Activated CD8-positive, alpha-beta T cell treated with anti-CD3 and anti-CD28 coated beads, Interleukin-2, amount 10 ng/mL, durations not matched to agents 7 days and 5 days (primary cell): Measurements from ENCODE around the gene SP2. TPM values are rescaled to one million over a fixed set of nuclear protein-coding genes. Genes with fewer than 3 reads are reported as not detected.

Experiments used
- ATAC-seq: fragments of 150-1000 bp; cut with Tn5 transposase; one replicate; pipeline ENCODE4 v1.10.0; 2021; ENCODE audit warnings: moderate library complexity
- CTCF ChIA-PET: fragments of 350-600 bp; sonication (Branson Sonifier 250); formaldehyde crosslinking; loops from one replicate; lab custom pipeline; 2021; ENCODE audit warnings: antibody characterized with exemption; lab: Charles Lee
- POLR2A ChIA-PET: fragments of 350-600 bp; sonication (Branson Sonifier 250); formaldehyde crosslinking; loops from one replicate; lab custom pipeline; 2021; ENCODE audit warnings: antibody characterized with exemption; lab: Charles Lee
- DNase-seq: peaks from one replicate; pipeline ENCODE4 v3.0.0-alpha.2; 2020
- H3K27ac Mint-ChIP-seq: one replicate; pipeline ENCODE4 v1.8.0; 2021; ENCODE audit warnings: mild to moderate bottlenecking, mixed read lengths
- H3K27me3 Mint-ChIP-seq: one replicate; pipeline ENCODE4 v1.8.0; 2021; ENCODE audit warnings: low read depth, mixed read lengths
- H3K36me3 Mint-ChIP-seq: one replicate; pipeline ENCODE4 v1.8.0; 2021; ENCODE audit warnings: low read depth, mixed read lengths
- H3K4me1 Mint-ChIP-seq: one replicate; pipeline ENCODE4 v1.8.0; 2021; ENCODE audit warnings: low read depth, mixed read lengths
- H3K4me3 Mint-ChIP-seq: one replicate; pipeline ENCODE4 v1.8.0; 2021; ENCODE audit warnings: mild to moderate bottlenecking, mixed read lengths
- H3K9me3 Mint-ChIP-seq: one replicate; pipeline ENCODE4 v1.8.0; 2022; ENCODE audit warnings: mixed read lengths; ENCODE audit not compliant: insufficient read depth
- total RNA-seq, 2 experiments: library from RNA; stranded (reverse); gene quantifications; one replicate each; pipeline ENCODE4 v1.2.3, GENCODE V29; 2021

SP2 gene
- total RNA-seq, 2 experiments from 2014 or later = 23.7 to 24.5 TPM

GRCh38 chr17:47855737-47856136, 40.3 kb upstream of the SP2 start:
- Mint-ChIP-seq H3K36me3 (no peaks in the 10 kb centered on the region), H3K4me3 (no peak overlapping the region), H3K4me1 (peaks cover 10% of the 10 kb centered on the region), H3K9me3 (no peaks in the 10 kb centered on the region), H3K27ac (no peak overlapping the region), H3K27me3 (peaks cover 57% of the 10 kb centered on the region)
- ATAC-seq (no peak), DNase-seq (no peak)
- ChIA-PET POLR2A (interaction anchor here (1.0 kb wide), 1 partner anchor 40 kb away, joined by 5 read pairs; the partner anchor contains the start of gene SP2), CTCF (interaction anchor here (1.8 to 18.7 kb wide), 3 partner anchors 8 to 31 kb away, joined by 7 to 538 read pairs (median 14); partner anchors contain the start of genes SCRN2 and SP2)

- Mint-ChIP-seq H3K27ac (no peak overlapping the region), H3K4me1 (peaks cover 8% of the 10 kb centered on the region), H3K9me3 (no peaks in the 10 kb centered on the region), H3K36me3 (no peaks in the 10 kb centered on the region), H3K27me3 (peaks cover 54% of the 10 kb centered on the region), H3K4me3 (no peak overlapping the region)
- no peak for DNase-seq
- ATAC-seq = no peak
- ChIA-PET CTCF (interaction anchor here (2.4 to 18.7 kb wide), 3 partner anchors 9 to 30 kb away, joined by 9 to 538 read pairs (median 14); partner anchors contain the start of gene SP2), POLR2A (no interaction called here)
Observed at GRCh38 chr17:47856830-47857229, 39.2 kb upstream of the SP2 start.

- H3K27ac Mint-ChIP-seq = no peak overlapping the region
- H3K27me3 Mint-ChIP-seq = peaks cover 45% of the 10 kb centered on the region
- H3K4me1 Mint-ChIP-seq = no peaks in the 10 kb centered on the region
- ChIA-PET POLR2A (no interaction called here), CTCF (interaction anchor here (1.3 to 3.4 kb wide), 4 partner anchors 10 to 160 kb away, joined by 3 to 14 read pairs (median 8); partner anchors contain the start of gene SCRN2)
- DNase-seq = no peak
- H3K36me3 Mint-ChIP-seq = no peaks in the 10 kb centered on the region
- H3K4me3 Mint-ChIP-seq = no peak overlapping the region
- no peaks in the 10 kb centered on the region for H3K9me3 Mint-ChIP-seq
- no peak for ATAC-seq
Observed at GRCh38 chr17:47857551-47858455, 38.2 kb upstream of the SP2 start.

- Mint-ChIP-seq H3K36me3 (no peaks in the 10 kb centered on the region), H3K27ac (no peak overlapping the region), H3K27me3 (peaks cover 20% of the 10 kb centered on the region), H3K4me1 (peaks cover 4% of the 10 kb centered on the region), H3K4me3 (no peak overlapping the region), H3K9me3 (no peaks in the 10 kb centered on the region)
- ChIA-PET CTCF (interaction anchor here (1.6 to 1.7 kb wide), 2 partner anchors 18 to 110 kb away, joined by 3 to 6 read pairs; partner anchors contain the start of gene CDK5RAP3), POLR2A (no interaction called here)
- DNase-seq = no peak
- ATAC-seq = no peak
Observed at GRCh38 chr17:47860386-47860785, 35.6 kb upstream of the SP2 start.

GRCh38 chr17:47862621-47863440, 33.2 kb upstream of the SP2 start:
- Mint-ChIP-seq H3K36me3 (no peaks in the 10 kb centered on the region), H3K4me1 (peaks cover 4% of the 10 kb centered on the region), H3K27me3 (peaks cover 10% of the 10 kb centered on the region), H3K9me3 (no peaks in the 10 kb centered on the region), H3K27ac (no peak overlapping the region), H3K4me3 (no peak overlapping the region)
- ChIA-PET POLR2A (no interaction called here), CTCF (interaction anchor here (1.3 to 2.5 kb wide), 2 partner anchors 27 to 83 kb away, joined by 6 read pairs; no protein-coding TSS in a partner anchor)
- no peak for ATAC-seq
- no peak for DNase-seq

DNA sequence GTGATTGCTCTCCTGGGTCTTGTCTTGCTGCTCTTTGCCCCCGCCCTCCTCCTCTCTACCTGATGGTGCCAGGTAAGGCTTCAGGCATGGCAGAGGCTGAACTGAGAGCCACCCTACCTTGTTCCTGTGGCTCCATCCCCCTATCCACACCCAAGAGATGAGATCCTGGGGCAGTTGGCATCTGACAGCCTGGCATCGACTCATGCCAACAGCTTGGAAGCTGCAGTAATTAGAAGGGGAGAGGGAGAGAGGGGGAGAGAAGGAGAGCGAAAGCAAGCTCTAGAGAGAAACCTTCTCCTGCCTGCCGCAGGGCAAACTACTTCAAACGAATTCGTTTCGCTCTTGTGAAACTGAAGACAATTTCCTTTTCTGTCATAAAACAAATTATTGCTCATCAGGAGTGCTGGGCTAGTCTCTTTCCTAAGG, 31.2 kb upstream of the SP2 start:
- no peaks in the 10 kb centered on the region for H3K9me3 Mint-ChIP-seq
- H3K4me1 Mint-ChIP-seq = peaks cover 4% of the 10 kb centered on the region
- ATAC-seq (no peak), DNase-seq (no peak)
- ChIA-PET POLR2A (interaction anchor here (0.6 to 1.4 kb wide), 2 partner anchors 31 kb away, joined by 3 to 4 read pairs; partner anchors contain the start of gene SP2), CTCF (interaction anchor here (1.6 to 2.2 kb wide), 2 partner anchors 24 to 25 kb away, joined by 5 to 6 read pairs; partner anchors contain the start of gene SCRN2)
- no peak overlapping the region for H3K4me3 Mint-ChIP-seq
- H3K36me3 Mint-ChIP-seq = no peaks in the 10 kb centered on the region
- peaks cover 9% of the 10 kb centered on the region for H3K27me3 Mint-ChIP-seq
- no peak overlapping the region for H3K27ac Mint-ChIP-seq

DNA sequence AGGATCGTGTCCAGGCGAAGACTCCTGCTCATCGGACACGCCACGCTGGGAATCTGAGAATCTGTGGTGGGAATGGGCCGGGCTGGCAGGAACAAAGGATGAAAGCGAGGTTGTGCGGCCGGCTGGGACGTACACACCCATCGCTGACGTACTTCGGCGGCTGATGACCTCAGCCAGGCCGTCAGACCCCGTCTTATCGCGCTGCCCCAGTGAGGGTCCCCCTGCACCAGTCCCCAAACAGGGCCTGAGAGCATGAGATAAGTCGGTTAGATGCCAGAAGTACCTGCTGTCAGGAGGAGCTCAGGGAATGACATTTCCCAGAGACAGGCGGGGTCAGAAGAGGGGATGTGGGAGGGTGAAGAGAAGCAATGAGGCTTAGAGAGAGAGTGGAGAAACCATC, 29.1 kb upstream of the SP2 start:
- peaks cover 18% of the 10 kb centered on the region for H3K27me3 Mint-ChIP-seq
- no peak for DNase-seq
- no peak overlapping the region for H3K27ac Mint-ChIP-seq
- no peaks in the 10 kb centered on the region for H3K36me3 Mint-ChIP-seq
- ChIA-PET CTCF (no interaction called here), POLR2A (no interaction called here)
- H3K4me1 Mint-ChIP-seq = peaks cover 4% of the 10 kb centered on the region
- no peaks in the 10 kb centered on the region for H3K9me3 Mint-ChIP-seq
- ATAC-seq = no peak
- no peak overlapping the region for H3K4me3 Mint-ChIP-seq

DNA sequence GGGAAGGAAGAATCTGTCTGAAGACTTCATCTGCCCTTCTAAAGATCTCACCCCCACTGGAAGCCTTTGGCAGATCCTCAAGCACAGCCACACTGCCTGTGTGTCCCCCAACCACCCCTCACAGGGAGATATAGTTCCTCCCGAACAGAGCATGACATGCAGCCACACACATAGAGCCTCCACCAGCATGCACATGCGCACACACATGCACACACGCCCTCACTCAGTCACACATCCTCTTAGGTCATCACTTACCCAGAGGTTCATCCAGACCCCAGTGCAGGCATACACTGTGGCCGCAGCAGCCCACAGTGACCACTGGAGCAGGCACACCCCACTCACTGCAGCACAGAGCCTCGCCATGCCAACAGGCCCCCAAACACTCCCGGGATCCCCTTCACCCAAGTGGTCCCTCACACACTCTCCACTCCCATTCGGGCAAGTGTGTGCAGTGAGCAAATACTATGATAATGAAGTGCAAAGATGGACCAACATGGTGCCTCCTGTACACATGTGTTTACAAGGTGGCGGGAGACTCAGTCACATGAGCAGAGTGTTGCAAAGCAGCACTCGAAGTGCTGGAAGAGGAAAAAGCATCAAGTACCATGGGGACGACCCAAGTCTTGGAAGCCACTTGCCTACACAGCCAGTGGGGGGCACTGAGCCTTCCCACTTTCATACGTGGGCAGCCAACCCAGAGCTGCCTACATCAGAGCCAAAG, 28.1 kb upstream of the SP2 start:
- Mint-ChIP-seq H3K9me3 (no peaks in the 10 kb centered on the region), H3K4me1 (peaks cover 4% of the 10 kb centered on the region), H3K27me3 (peaks cover 22% of the 10 kb centered on the region), H3K27ac (no peak overlapping the region), H3K4me3 (no peak overlapping the region), H3K36me3 (no peaks in the 10 kb centered on the region)
- ATAC-seq (no peak), DNase-seq (no peak)
- CTCF ChIA-PET = no interaction called here
- POLR2A ChIA-PET = interaction anchor here (0.7 kb wide), 1 partner anchor 28 kb away, joined by 3 read pairs; no protein-coding TSS in a partner anchor

DNA sequence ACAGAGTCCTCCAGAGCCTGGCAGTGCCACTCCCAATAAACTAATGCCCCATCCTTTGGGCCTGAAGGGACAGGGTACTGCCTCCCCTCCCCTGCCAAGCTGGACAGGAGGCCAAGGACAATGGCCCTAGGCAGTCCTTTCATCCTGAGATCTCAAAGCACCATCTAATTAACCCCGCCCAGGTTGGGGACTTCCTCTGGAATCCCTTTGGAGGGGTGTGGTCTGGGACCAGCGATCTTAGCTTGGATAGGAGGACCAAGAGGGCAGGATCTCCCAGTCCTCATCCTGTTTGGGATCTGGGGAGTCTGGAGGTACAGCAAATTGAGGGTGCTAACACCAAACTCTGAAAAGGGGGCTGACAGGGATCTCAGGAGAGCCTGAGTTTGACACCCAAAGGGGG, 26.9 kb upstream of the SP2 start:
- POLR2A ChIA-PET = no interaction called here
- Mint-ChIP-seq H3K27ac (no peak overlapping the region), H3K4me3 (no peak overlapping the region), H3K27me3 (peaks cover 30% of the 10 kb centered on the region), H3K4me1 (peaks cover 4% of the 10 kb centered on the region), H3K36me3 (no peaks in the 10 kb centered on the region), H3K9me3 (no peaks in the 10 kb centered on the region)
- DNase-seq (no peak), ATAC-seq (no peak)
- CTCF ChIA-PET = interaction anchor here (0.5 kb wide), 1 partner anchor 181 kb away, joined by 3 read pairs; no protein-coding TSS in a partner anchor

- H3K36me3 Mint-ChIP-seq = no peaks in the 10 kb centered on the region
- POLR2A ChIA-PET = interaction anchor here (1.2 kb wide), 1 partner anchor 25 kb away, joined by 8 read pairs; the partner anchor contains the start of gene SP2
Observed at GRCh38 chr17:47870056-47870455, 26.0 kb upstream of the SP2 start.

More at GRCh38 chr17:47870056-47870455, 26.0 kb upstream of the SP2 start:
- ATAC-seq = no peak
- Mint-ChIP-seq H3K27ac (no peak overlapping the region), H3K4me3 (no peak overlapping the region), H3K27me3 (peaks cover 36% of the 10 kb centered on the region), H3K4me1 (peaks cover 3% of the 10 kb centered on the region), H3K9me3 (no peaks in the 10 kb centered on the region)
- CTCF ChIA-PET = interaction anchor here (2.0 to 2.9 kb wide), 2 partner anchors 21 to 28 kb away, joined by 6 to 20 read pairs; no protein-coding TSS in a partner anchor
- no peak for DNase-seq
